ENCODE data around the gene ZDHHC17. TPM values are rescaled to one million over a fixed set of nuclear protein-coding genes. Genes with fewer than 3 reads are reported as not detected.
"Not testable (repeated sequence)": the region's sequence is repeated elsewhere in the genome, so short reads cannot be mapped to it uniquely, and the experiment has no call there.

ZDHHC17 gene
- total RNA-seq (2014; rRNA removed; shearing (Covaris generic)): 9.5 and 14.1 TPM in 2 replicates

- DNase-seq (ENCODE audit: low spot score): peak; percentile 88
Measured at GRCh38 chr12:76763746-76764675, at the start of gene ZDHHC17. Gene ZDHHC17 (plus strand): TSS chr12:76764115. CDS start chr12:76764237, 122 bp downstream.

- DNase-seq (ENCODE audit: low spot score): no peak
Measured at GRCh38 chr12:76714415-76714814, 49.5 kb upstream of the ZDHHC17 start.

- no peak for DNase-seq (ENCODE audit: low spot score)
Measured at GRCh38 chr12:76714861-76715260, 49.1 kb upstream of the ZDHHC17 start.

- no peak for DNase-seq (ENCODE audit: low spot score)
Measured at GRCh38 chr12:76715332-76715731, 48.6 kb upstream of the ZDHHC17 start.

GRCh38 chr12:76717314-76717713 lies 46.6 kb upstream of the ZDHHC17 start:
- no peak for DNase-seq (ENCODE audit: low spot score)

- DNase-seq (ENCODE audit: low spot score): no peak
Measured at GRCh38 chr12:76719171-76720041, 44.5 kb upstream of the ZDHHC17 start.

- DNase-seq (ENCODE audit: low spot score): no peak
Measured at GRCh38 chr12:76720068-76720467, 43.8 kb upstream of the ZDHHC17 start.

GRCh38 chr12:76726626-76727025 lies 37.3 kb upstream of the ZDHHC17 start:
- DNase-seq (ENCODE audit: low spot score): no peak

GRCh38 chr12:76732188-76732587 lies 31.7 kb upstream of the ZDHHC17 start:
- not testable (repeated sequence) for DNase-seq (ENCODE audit: low spot score)

- not testable (repeated sequence) for DNase-seq (ENCODE audit: low spot score)
Measured at GRCh38 chr12:76737689-76738088, 26.2 kb upstream of the ZDHHC17 start.

- DNase-seq (ENCODE audit: low spot score): no peak
Measured at GRCh38 chr12:76738824-76739579, 24.9 kb upstream of the ZDHHC17 start.

- no peak for DNase-seq (ENCODE audit: low spot score)
Measured at GRCh38 chr12:76739896-76740295, 24.0 kb upstream of the ZDHHC17 start.

- DNase-seq (ENCODE audit: low spot score): no peak
Measured at GRCh38 chr12:76740501-76740900, 23.4 kb upstream of the ZDHHC17 start.

- no peak for DNase-seq (ENCODE audit: low spot score)
Measured at GRCh38 chr12:76745343-76745742, 18.6 kb upstream of the ZDHHC17 start.

- no peak for DNase-seq (ENCODE audit: low spot score)
Measured at GRCh38 chr12:76746516-76746915, 17.4 kb upstream of the ZDHHC17 start.

- DNase-seq (ENCODE audit: low spot score): no peak
Measured at GRCh38 chr12:76747245-76747644, 16.7 kb upstream of the ZDHHC17 start.

- no peak for DNase-seq (ENCODE audit: low spot score)
Measured at GRCh38 chr12:76755829-76756379, 8.0 kb upstream of the ZDHHC17 start.

- no peak for DNase-seq (ENCODE audit: low spot score)
Measured at GRCh38 chr12:76757694-76758093, 6.2 kb upstream of the ZDHHC17 start.

GRCh38 chr12:76762601-76762980 lies 1.3 kb upstream of the ZDHHC17 start:
- DNase-seq (ENCODE audit: low spot score): no peak

GRCh38 chr12:76764856-76765255 lies 941 bp downstream of the ZDHHC17 start:
- no peak for DNase-seq (ENCODE audit: low spot score)

GRCh38 chr12:76765598-76765997 lies 1.7 kb downstream of the ZDHHC17 start:
- DNase-seq (ENCODE audit: low spot score): no peak

All from H4 (cell line).